NCI-H2196 (cell line): ENCODE data around the gene RFTN2.
"Not testable (repeated sequence)": the region's sequence is repeated elsewhere in the genome, so short reads cannot be mapped to it uniquely, and the experiment has no call there.

Source experiments
- DNase-seq: peaks from one replicate; lab custom pipeline; 2025; ENCODE audit not compliant: unreplicated experiment; lab: John Stamatoyannopoulos, UW

Gene RFTN2

GRCh38 chr2:197551260-197551659 is 124.1 kb downstream of the RFTN2 start:
- not testable (repeated sequence) for DNase-seq

GRCh38 chr2:197548582-197548981 is 126.8 kb downstream of the RFTN2 start:
- DNase-seq = no peak

DNA sequence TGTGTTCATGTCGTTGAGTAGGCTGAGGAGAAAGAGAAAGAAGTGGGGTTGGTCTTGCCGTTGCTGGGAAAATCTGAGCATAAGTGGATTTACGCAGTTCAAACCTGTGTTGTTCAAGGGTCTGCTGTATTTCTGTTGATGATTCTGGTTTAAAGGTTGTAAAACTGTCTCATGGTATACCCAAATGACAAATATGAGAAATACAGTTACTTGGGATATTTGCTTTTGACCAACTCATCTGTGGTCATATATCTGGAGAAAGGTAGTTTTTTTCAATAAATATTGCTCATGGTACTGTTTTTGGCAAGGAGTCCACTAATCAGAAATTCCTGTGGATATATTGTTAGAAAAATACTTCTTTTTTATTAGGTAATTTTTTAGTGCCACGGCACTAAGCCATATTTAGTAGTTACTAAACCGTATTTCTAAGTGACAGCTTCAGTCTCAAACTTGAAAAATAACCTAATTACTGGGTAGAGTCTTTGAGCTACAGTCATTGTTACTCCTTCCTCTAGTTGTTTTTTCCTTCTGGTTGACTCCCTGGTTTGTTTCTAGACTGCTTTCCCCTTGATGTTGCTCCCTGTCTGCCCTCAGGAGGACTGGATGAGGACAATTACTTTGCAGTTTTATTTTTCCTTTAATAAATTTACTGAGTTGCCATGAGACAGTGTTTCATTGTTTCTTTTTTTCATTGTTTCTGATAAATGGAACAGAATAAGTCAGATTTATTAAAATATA is 128.1 kb downstream of the RFTN2 start:
- no peak for DNase-seq

- DNase-seq = no peak
Observed at GRCh38 chr2:197543206-197543605, 132.2 kb downstream of the RFTN2 start.

GRCh38 chr2:197539734-197540133 is 135.7 kb downstream of the RFTN2 start:
- DNase-seq = no peak

DNA sequence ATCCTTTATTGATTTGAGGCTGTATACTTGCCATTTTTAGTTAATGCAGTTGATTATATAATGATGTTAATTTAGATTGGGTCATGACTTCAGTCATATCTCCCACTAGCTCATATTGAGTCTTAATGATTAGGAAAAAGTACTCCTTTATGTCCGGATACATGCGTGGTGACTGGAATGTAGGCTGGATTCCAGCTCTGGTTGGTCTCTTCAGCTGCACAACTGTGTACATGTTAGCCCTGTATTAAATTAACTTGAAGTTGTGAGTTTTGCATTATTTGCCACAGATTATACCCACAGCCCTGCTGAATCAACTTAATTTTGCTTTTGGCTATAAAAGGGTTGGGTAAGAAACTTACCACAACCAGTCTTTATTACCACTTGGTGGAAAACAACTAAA is 137.0 kb downstream of the RFTN2 start:
- DNase-seq = no peak
